Gastrocnemius medialis (tissue), 4 donors: ENCODE results near the gene SCUBE3.

Experiments used
- CTCF ChIP-seq, 5 experiments: fragments of 450-650 bp in 3 of 5; fragments of 200-600 bp in 2 of 5; sonication (generic) in 2 of 5; IDR thresholded peaks in 4 of 5; conservative IDR thresholded peaks in 1 of 5; 1 replicate in 4 of 5; 2 replicates in 1 of 5; pipeline ENCODE4 v1.5.1; 2016 to 2019; ENCODE audit warnings: antibody characterized with exemption in 5 of 5, mild to moderate bottlenecking in 3 of 5, moderate library complexity in 3 of 5
- POLR2A ChIP-seq, 2 donors: fragments of 450-650 bp; IDR thresholded peaks; one replicate each; pipeline ENCODE4 v1.6.1; 2017; ENCODE audit warnings: antibody characterized with exemption in 2 of 2, mild to moderate bottlenecking in 2 of 2, moderate library complexity in 2 of 2

DNA sequence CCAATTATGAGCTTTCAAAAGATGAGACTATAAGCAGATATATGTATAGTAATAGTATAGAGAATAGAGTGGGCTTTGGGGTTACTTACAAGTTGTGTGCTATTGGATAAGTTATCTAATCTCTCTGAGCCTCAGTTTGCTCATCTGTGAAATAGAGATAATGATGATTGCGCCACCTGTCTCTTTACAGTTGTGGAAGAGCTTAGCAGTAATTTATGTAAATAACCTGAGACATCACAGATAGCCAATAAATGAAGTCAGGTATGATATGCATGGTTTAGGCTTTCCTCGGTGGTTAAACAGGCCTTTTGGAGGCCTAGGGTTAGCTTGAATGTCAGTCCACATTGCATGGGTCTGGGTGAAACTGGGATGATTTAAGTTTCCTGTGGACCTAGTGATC is 29.8 kb upstream of the SCUBE3 start:
- TF ChIP-seq POLR2A (IDR thresholded peaks at IDR 0.05) (no peak), CTCF (IDR thresholded peaks at IDR 0.05 in 4 of 5, conservative IDR thresholded peaks at IDR 0.05 in 1 of 5) (no peak)
